Measurements from ENCODE around the gene HAUS3.

DNA sequence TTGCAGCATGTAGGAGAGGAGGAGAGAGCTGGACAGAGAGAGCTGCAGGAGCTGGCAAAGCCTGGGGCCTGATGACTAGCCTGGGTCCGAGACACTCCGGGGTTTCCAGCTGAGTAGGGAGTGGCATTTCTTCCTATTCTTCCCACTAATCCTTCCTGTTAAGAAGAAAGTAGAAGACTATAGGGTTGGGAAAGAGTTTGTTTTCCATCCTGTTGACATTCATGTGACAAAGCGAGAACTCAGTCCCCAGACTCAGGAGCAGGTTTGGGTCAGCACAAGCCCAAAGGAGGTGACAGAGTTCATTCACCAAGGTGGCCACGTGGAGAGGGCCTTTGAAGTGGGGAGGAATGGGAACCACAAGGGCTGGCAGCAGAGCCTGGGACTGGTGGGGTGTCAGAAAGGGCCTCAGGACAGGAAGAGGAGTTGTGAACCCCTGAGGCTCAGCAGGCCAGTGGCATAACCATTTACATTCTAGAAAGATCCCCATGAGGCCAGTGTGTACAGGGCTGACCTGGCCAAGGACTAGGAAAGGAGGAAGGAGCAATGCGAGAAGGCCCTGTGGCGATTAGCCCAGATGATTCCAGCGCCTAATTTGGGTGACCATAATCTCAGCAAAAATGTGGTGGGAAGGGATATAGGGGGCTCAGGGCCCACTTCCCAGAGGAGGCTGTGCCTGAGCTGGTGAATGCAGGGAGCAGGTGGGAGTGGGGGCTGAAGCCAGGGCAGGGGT, 3.3 kb upstream of the HAUS3 start:
- TF ChIP-seq, protein P1, sequence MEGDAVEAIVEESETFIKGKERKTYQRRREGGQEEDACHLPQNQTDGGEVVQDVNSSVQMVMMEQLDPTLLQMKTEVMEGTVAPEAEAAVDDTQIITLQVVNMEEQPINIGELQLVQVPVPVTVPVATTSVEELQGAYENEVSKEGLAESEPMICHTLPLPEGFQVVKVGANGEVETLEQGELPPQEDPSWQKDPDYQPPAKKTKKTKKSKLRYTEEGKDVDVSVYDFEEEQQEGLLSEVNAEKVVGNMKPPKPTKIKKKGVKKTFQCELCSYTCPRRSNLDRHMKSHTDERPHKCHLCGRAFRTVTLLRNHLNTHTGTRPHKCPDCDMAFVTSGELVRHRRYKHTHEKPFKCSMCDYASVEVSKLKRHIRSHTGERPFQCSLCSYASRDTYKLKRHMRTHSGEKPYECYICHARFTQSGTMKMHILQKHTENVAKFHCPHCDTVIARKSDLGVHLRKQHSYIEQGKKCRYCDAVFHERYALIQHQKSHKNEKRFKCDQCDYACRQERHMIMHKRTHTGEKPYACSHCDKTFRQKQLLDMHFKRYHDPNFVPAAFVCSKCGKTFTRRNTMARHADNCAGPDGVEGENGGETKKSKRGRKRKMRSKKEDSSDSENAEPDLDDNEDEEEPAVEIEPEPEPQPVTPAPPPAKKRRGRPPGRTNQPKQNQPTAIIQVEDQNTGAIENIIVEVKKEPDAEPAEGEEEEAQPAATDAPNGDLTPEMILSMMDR (IDR thresholded peaks at IDR 0.05) = no peak
- no peak for TF ChIP-seq POLR2AphosphoS5 (IDR thresholded peaks at IDR 0.05)
